ENCODE measurements around the gene MRPL14.

Gene MRPL14

GRCh38 chr6:44158770-44159228 lies 31.5 kb upstream of the MRPL14 start, which contains the start of gene CAPN11:
CAPN11 (plus strand) TSS chr6:44158820; CDS start chr6:44158849, 29 bp downstream.
- H2BK15ac ChIP-seq (ENCODE audit: low read depth, poor library complexity, severe bottlenecking) = no peak within 1 kb of the TSS
- H3K36me3 ChIP-seq (ENCODE audit: control insufficient read depth in 1 of 2, insufficient read depth in 2 of 2, low read depth in 1 of 2, low read length in 2 of 2) = peaks cover 5 to 22% of the 10 kb centered on the region in 2 experiments
- no peak within 1 kb of the TSS for H2BK12ac ChIP-seq (ENCODE audit: low read length in 2 of 2)

GRCh38 chr6:44157152-44157521 lies 29.9 kb upstream of the MRPL14 start:
- 93% methylated on average over 11 of the region's 11 CpGs for WGBS
- H3K18ac ChIP-seq (ENCODE audit: low read depth in 1 of 2, low read length in 2 of 2) = no peak overlapping the region
- no peak overlapping the region for H3K4ac ChIP-seq (ENCODE audit: low read depth in 1 of 2, low read length in 2 of 2)
- no peak overlapping the region for H3K23ac ChIP-seq (ENCODE audit: low read length in 2 of 2)
- no peak overlapping the region for H3K9ac ChIP-seq (ENCODE audit: low read length)
- H3K27me3 ChIP-seq (ENCODE audit: control insufficient read depth in 1 of 2, insufficient read depth in 1 of 2, low read length in 2 of 2) = no peaks in the 10 kb centered on the region
- H2AFZ ChIP-seq (ENCODE audit: low read depth, low read length) = no peak overlapping the region
- peaks cover 19 to 36% of the 10 kb centered on the region in 2 experiments for H3K36me3 ChIP-seq (ENCODE audit: control insufficient read depth in 1 of 2, insufficient read depth in 2 of 2, low read depth in 1 of 2, low read length in 2 of 2)
- no peak overlapping the region for H2AK5ac ChIP-seq (ENCODE audit: low read length, severe bottlenecking)
- H2BK5ac ChIP-seq (ENCODE audit: low read depth, low read length, poor library complexity, severe bottlenecking) = no peak overlapping the region
- no peak overlapping the region for H4K91ac ChIP-seq (ENCODE audit: low read length)
- no peak overlapping the region for H2BK120ac ChIP-seq (ENCODE audit: low read depth, low read length)
- no peak overlapping the region for H3K4me3 ChIP-seq (ENCODE audit: insufficient read depth in 1 of 2, low read depth in 1 of 2, low read length in 2 of 2)
- H3K14ac ChIP-seq (ENCODE audit: low read length in 2 of 2) = no peak overlapping the region
- H3K9me3 ChIP-seq (ENCODE audit: control insufficient read depth, low read length) = no peaks in the 10 kb centered on the region
- no peak overlapping the region for H4K8ac ChIP-seq (ENCODE audit: low read length)
- DNase-seq = no peak
- no peak overlapping the region for H3K27ac ChIP-seq (ENCODE audit: low read length, poor library complexity, severe bottlenecking)
- H2BK15ac ChIP-seq (ENCODE audit: low read depth, poor library complexity, severe bottlenecking) = no peak overlapping the region
- H2BK12ac ChIP-seq (ENCODE audit: low read length in 2 of 2) = no peak overlapping the region
- H3K4me2 ChIP-seq (ENCODE audit: low read length, poor library complexity, severe bottlenecking) = no peak overlapping the region
- H3K79me1 ChIP-seq (replicated peaks; ENCODE audit: low read length, poor library complexity, severe bottlenecking) = no peaks in the 10 kb centered on the region
- H3K4me1 ChIP-seq (ENCODE audit: control insufficient read depth, insufficient read depth, low read depth, low read length) = no peaks in the 10 kb centered on the region

More at GRCh38 chr6:44158770-44159228, 31.5 kb upstream of the MRPL14 start, which contains the start of gene CAPN11:
- no peak for DNase-seq
- 78% methylated on average over 4 of the region's 5 CpGs for WGBS
- H3K4me3 ChIP-seq (ENCODE audit: insufficient read depth in 1 of 2, low read depth in 1 of 2, low read length in 2 of 2) = no peak within 1 kb of the TSS
- H4K8ac ChIP-seq (ENCODE audit: low read length) = no peak within 1 kb of the TSS
- no peak within 1 kb of the TSS for H2BK5ac ChIP-seq (ENCODE audit: low read depth, low read length, poor library complexity, severe bottlenecking)
- H3K79me1 ChIP-seq (replicated peaks; ENCODE audit: low read length, poor library complexity, severe bottlenecking) = no peaks in the 10 kb centered on the region
- no peak within 1 kb of the TSS for H3K9ac ChIP-seq (ENCODE audit: low read length)
- no peak within 1 kb of the TSS for H3K14ac ChIP-seq (ENCODE audit: low read length in 2 of 2)
- H2AFZ ChIP-seq (ENCODE audit: low read depth, low read length) = no peak within 1 kb of the TSS
- peaks cover 9 to 14% of the 10 kb centered on the region in 2 experiments for H3K27me3 ChIP-seq (ENCODE audit: control insufficient read depth in 1 of 2, insufficient read depth in 1 of 2, low read length in 2 of 2)
- no peak within 1 kb of the TSS for H3K4me2 ChIP-seq (ENCODE audit: low read length, poor library complexity, severe bottlenecking)
- no peak within 1 kb of the TSS for H3K27ac ChIP-seq (ENCODE audit: low read length, poor library complexity, severe bottlenecking)
- H3K4ac ChIP-seq (ENCODE audit: low read depth in 1 of 2, low read length in 2 of 2) = no peak within 1 kb of the TSS
- H3K9me3 ChIP-seq (ENCODE audit: control insufficient read depth, low read length) = no peaks in the 10 kb centered on the region
- no peak within 1 kb of the TSS for H2BK120ac ChIP-seq (ENCODE audit: low read depth, low read length)
- H3K18ac ChIP-seq (ENCODE audit: low read depth in 1 of 2, low read length in 2 of 2) = no peak within 1 kb of the TSS
- H2AK5ac ChIP-seq (ENCODE audit: low read length, severe bottlenecking) = no peak within 1 kb of the TSS
- H4K91ac ChIP-seq (ENCODE audit: low read length) = no peak within 1 kb of the TSS
- no peak within 1 kb of the TSS for H3K23ac ChIP-seq (ENCODE audit: low read length in 2 of 2)
- H3K4me1 ChIP-seq (ENCODE audit: control insufficient read depth, insufficient read depth, low read depth, low read length) = no peaks in the 10 kb centered on the region

GRCh38 chr6:44156494-44157151 lies 29.4 kb upstream of the MRPL14 start:
- H2BK120ac ChIP-seq (ENCODE audit: low read depth, low read length) = no peak overlapping the region
- H3K23ac ChIP-seq (ENCODE audit: low read length in 2 of 2) = no peak overlapping the region
- no peak overlapping the region for H2BK12ac ChIP-seq (ENCODE audit: low read length in 2 of 2)
- no peak overlapping the region for H3K4me2 ChIP-seq (ENCODE audit: low read length, poor library complexity, severe bottlenecking)
- H2AFZ ChIP-seq (ENCODE audit: low read depth, low read length) = no peak overlapping the region
- 92% methylated on average over 9 of the region's 9 CpGs for WGBS
- H3K4me3 ChIP-seq (ENCODE audit: insufficient read depth in 1 of 2, low read depth in 1 of 2, low read length in 2 of 2) = no peak overlapping the region
- H4K8ac ChIP-seq (ENCODE audit: low read length) = no peak overlapping the region
- H3K9me3 ChIP-seq (ENCODE audit: control insufficient read depth, low read length) = no peaks in the 10 kb centered on the region
- no peak overlapping the region for H3K14ac ChIP-seq (ENCODE audit: low read length in 2 of 2)
- H2BK15ac ChIP-seq (ENCODE audit: low read depth, poor library complexity, severe bottlenecking) = no peak overlapping the region
- H3K36me3 ChIP-seq (ENCODE audit: control insufficient read depth in 1 of 2, insufficient read depth in 2 of 2, low read depth in 1 of 2, low read length in 2 of 2) = peaks cover 20 to 41% of the 10 kb centered on the region in 2 experiments
- H3K79me1 ChIP-seq (replicated peaks; ENCODE audit: low read length, poor library complexity, severe bottlenecking) = no peaks in the 10 kb centered on the region
- H3K4me1 ChIP-seq (ENCODE audit: control insufficient read depth, insufficient read depth, low read depth, low read length) = no peaks in the 10 kb centered on the region
- H2BK5ac ChIP-seq (ENCODE audit: low read depth, low read length, poor library complexity, severe bottlenecking) = no peak overlapping the region
- no peak for DNase-seq
- H4K91ac ChIP-seq (ENCODE audit: low read length) = no peak overlapping the region
- no peak overlapping the region for H3K18ac ChIP-seq (ENCODE audit: low read depth in 1 of 2, low read length in 2 of 2)
- no peak overlapping the region for H3K27ac ChIP-seq (ENCODE audit: low read length, poor library complexity, severe bottlenecking)
- H3K27me3 ChIP-seq (ENCODE audit: control insufficient read depth in 1 of 2, insufficient read depth in 1 of 2, low read length in 2 of 2) = no peaks in the 10 kb centered on the region
- H2AK5ac ChIP-seq (ENCODE audit: low read length, severe bottlenecking) = no peak overlapping the region
- H3K4ac ChIP-seq (ENCODE audit: low read depth in 1 of 2, low read length in 2 of 2) = no peak overlapping the region
- no peak overlapping the region for H3K9ac ChIP-seq (ENCODE audit: low read length)

DNA sequence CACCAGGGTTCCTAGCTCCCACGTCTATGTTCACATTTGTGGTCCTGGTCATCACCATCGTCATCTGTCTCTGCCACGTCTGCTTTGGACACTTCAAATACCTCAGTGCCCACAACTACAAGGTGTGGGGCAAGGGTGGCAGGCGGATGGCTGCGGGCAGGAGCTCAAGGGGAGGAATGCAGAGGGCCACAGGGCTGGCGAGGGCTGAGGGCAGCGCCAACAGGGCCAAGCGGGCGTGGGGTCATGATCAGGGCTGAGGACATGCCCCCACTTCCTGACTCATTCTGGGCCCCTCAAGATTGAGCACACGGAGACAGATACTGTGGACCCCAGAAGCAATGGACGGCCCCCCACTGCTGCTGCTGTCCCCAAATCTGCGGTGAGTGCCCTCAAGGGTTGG lies 26.8 kb upstream of the MRPL14 start:
- Histone ChIP-seq H3K14ac (ENCODE audit: low read length in 2 of 2) (no peak overlapping the region), H3K4me1 (ENCODE audit: control insufficient read depth, insufficient read depth, low read depth, low read length) (no peaks in the 10 kb centered on the region), H3K18ac (ENCODE audit: low read depth in 1 of 2, low read length in 2 of 2) (no peak overlapping the region), H4K8ac (ENCODE audit: low read length) (no peak overlapping the region), H3K27ac (ENCODE audit: low read length, poor library complexity, severe bottlenecking) (no peak overlapping the region), H3K4me2 (ENCODE audit: low read length, poor library complexity, severe bottlenecking) (no peak overlapping the region), H3K27me3 (ENCODE audit: control insufficient read depth in 1 of 2, insufficient read depth in 1 of 2, low read length in 2 of 2) (no peaks in the 10 kb centered on the region), H3K9me3 (ENCODE audit: control insufficient read depth, low read length) (no peaks in the 10 kb centered on the region), H2AFZ (ENCODE audit: low read depth, low read length) (no peak overlapping the region), H3K79me1 (replicated peaks; ENCODE audit: low read length, poor library complexity, severe bottlenecking) (peaks cover 2% of the 10 kb centered on the region), H2BK15ac (ENCODE audit: low read depth, poor library complexity, severe bottlenecking) (no peak overlapping the region), H2BK120ac (ENCODE audit: low read depth, low read length) (no peak overlapping the region), H3K23ac (ENCODE audit: low read length in 2 of 2) (no peak overlapping the region), H3K9ac (ENCODE audit: low read length) (no peak overlapping the region), H2AK5ac (ENCODE audit: low read length, severe bottlenecking) (no peak overlapping the region), H2BK12ac (ENCODE audit: low read length in 2 of 2) (no peak overlapping the region), H3K36me3 (ENCODE audit: control insufficient read depth in 1 of 2, insufficient read depth in 2 of 2, low read depth in 1 of 2, low read length in 2 of 2) (peaks cover 35 to 60% of the 10 kb centered on the region in 2 experiments), H3K4me3 (ENCODE audit: insufficient read depth in 1 of 2, low read depth in 1 of 2, low read length in 2 of 2) (no peak overlapping the region), H4K91ac (ENCODE audit: low read length) (no peak overlapping the region), H3K4ac (ENCODE audit: low read depth in 1 of 2, low read length in 2 of 2) (no peak overlapping the region), H2BK5ac (ENCODE audit: low read depth, low read length, poor library complexity, severe bottlenecking) (no peak overlapping the region)
- WGBS = 95% methylated on average over 12 of the region's 12 CpGs
- DNase-seq = no peak
